ENCODE data around the gene LAT. TPM values are rescaled to one million over a fixed set of nuclear protein-coding genes. Genes with fewer than 3 reads are reported as not detected.

The LAT gene
- total and polyA plus RNA-seq, 2 of the 13 experiments (the other 11 are each of a cell fraction or from before 2014, with no cell fraction given): 2.0 to 3.0 TPM

- ChIA-PET POLR2A (interaction anchor here (0.9 to 4.9 kb wide), 17 partner anchors 8 to 743 kb away, joined by 3 to 60 read pairs (median 6); partner anchors contain the start of genes ATXN2L, NFATC2IP, QPRT and RABEP2), CTCF (ENCODE audit: low intra/inter-chr PET ratio, low total read pairs) (interaction anchor here (1.7 kb wide), 1 partner anchor 10 kb away, joined by 7 read pairs; no protein-coding TSS in a partner anchor)
- Histone ChIP-seq H3K4me2 (ENCODE audit: low read depth, low read length) (peak overlapping the region; percentile 73), H3K4me3 (replicated peaks in 1 of 3; ENCODE audit: insufficient read depth in 1 of 3, low read depth in 2 of 3, low read length in 3 of 3) (peak overlapping the region; percentile 28 to 69 (median 40)), H3K36me3 (replicated peaks in 1 of 2; ENCODE audit: control insufficient read depth in 1 of 2, insufficient read depth in 2 of 2, low read length in 2 of 2) (no peaks in the 10 kb centered on the region), H2AFZ (ENCODE audit: low read length) (peak overlapping the region; percentile 37), H3K4me1 (ENCODE audit: insufficient read depth, low read length) (peaks cover 63% of the 10 kb centered on the region), H3K9ac (ENCODE audit: insufficient read depth, low read depth, low read length) (peak overlapping the region; percentile 48), H3K79me2 (ENCODE audit: insufficient read depth, low read length) (no peaks in the 10 kb centered on the region), H3K9me3 (ENCODE audit: low read length) (no peaks in the 10 kb centered on the region), H4K20me1 (ENCODE audit: insufficient read depth, low read length) (no peaks in the 10 kb centered on the region), H3K27me3 (ENCODE audit: control insufficient read depth in 1 of 2, insufficient read depth in 2 of 2, low read length in 2 of 2) (no peaks in the 10 kb centered on the region), H3K27ac (ENCODE audit: extremely low read length, insufficient read depth, low read length) (peak overlapping the region; percentile 43)
- TSS peak; percentile 55 for BruUV-seq (replicated peaks)
- intact Hi-C loops (cut with micrococcal nuclease; ENCODE audit: unreplicated experiment): loop anchor here (2.0 to 5.0 kb wide), 2 partner anchors 13 to 114 kb away; partner anchors contain the start of gene ATXN2L
- DNase-seq (ENCODE audit: low spot score) (peak; percentile 88), ATAC-seq (peak; percentile 93), FAIRE-seq (peak; percentile 79)
- in situ Hi-C loops (cut with HindIII; ENCODE audit: extremely low pct_ligation_motif_present, low pct_unique_long_range_greater_than_20kb): loop anchor here (5.0 kb wide), 1 partner anchor 69 kb away; no protein-coding TSS in a partner anchor
- WGBS (ENCODE audit: low lambda C conversion rate): 15% methylated on average over 36 of the region's 36 CpGs
- TF ChIP-seq ERF (CRISPR knock-in tag; IDR thresholded peaks at IDR 0.05): 0 out of 2 replicates have a peak, but pooled peaks have one; percentile 24
- TF ChIP-seq WIZ (CRISPR knock-in tag; IDR thresholded peaks at IDR 0.05): peak; percentile 82; the same call in 1 of the 2 replicates
- no peak for TF ChIP-seq ASH2L (IDR thresholded peaks at IDR 0.05; ENCODE audit: insufficient read length, low read depth, low read length)
- no peak for TF ChIP-seq ATF7-NPFF (CRISPR knock-in tag; IDR thresholded peaks at IDR 0.05; ENCODE audit: low read depth)
- no peak for TF ChIP-seq LCORL (IDR thresholded peaks at IDR 0.05)
- peak; percentile 46; the same call in 1 of the 2 replicates for TF ChIP-seq LCORL (CRISPR knock-in tag; IDR thresholded peaks at IDR 0.05)
- 0 out of 2 replicates have a peak, but pooled peaks have one; percentile 44 for TF ChIP-seq SMAD1 (CRISPR knock-in tag; IDR thresholded peaks at IDR 0.05; ENCODE audit: borderline replicate concordance, low read depth)
- no peak for TF ChIP-seq KLF15 (CRISPR knock-in tag; IDR thresholded peaks at IDR 0.05; ENCODE audit: borderline replicate concordance)
- peak; percentile 80 for TF ChIP-seq ZNF687 (CRISPR knock-in tag; IDR thresholded peaks at IDR 0.05)
- TF ChIP-seq ELF4 (CRISPR knock-in tag; IDR thresholded peaks at IDR 0.05; ENCODE audit: borderline replicate concordance): no peak
- TF ChIP-seq ARID4A (CRISPR knock-in tag; IDR thresholded peaks at IDR 0.05; ENCODE audit: borderline replicate concordance): peak; percentile 71
- 0 out of 2 replicates have a peak, but pooled peaks have one; percentile 39 for TF ChIP-seq IRF1 (CRISPR knock-in tag; IDR thresholded peaks at IDR 0.05; ENCODE audit: low read depth)
These were observed 48.7 kb upstream of the LAT start for GRCh38 chr16:28935924-28936783.

Data from HepG2 (cell line).